Activated T-helper 1 cell treated with anti-CD3 and anti-CD28 coated beads, Interleukin-12 subunit alpha, Interleukin-12 subunit beta, Interleukin-2, Interleukin-4 antibody, amounts not matched to agents 30 ng/mL and 10 ng/mL and 1 ng/mL, durations not matched to agents 14 hours and 24 hours and 36 hours (primary cell): ENCODE results near the gene APOL4. TPM values are rescaled to one million over a fixed set of nuclear protein-coding genes. Genes with fewer than 3 reads are reported as not detected.
"Not testable (repeated sequence)": the region's sequence is repeated elsewhere in the genome, so short reads cannot be mapped to it uniquely, and the experiment has no call there.

ENCODE experiments used
- DNase-seq: peaks from one replicate; pipeline ENCODE4 v3.0.0; 2021; ENCODE audit warnings: low spot score
- H3K27ac Mint-ChIP-seq: one replicate; pipeline ENCODE4 v1.8.0; 2021; ENCODE audit warnings: mild to moderate bottlenecking, mixed read lengths
- H3K27me3 Mint-ChIP-seq: one replicate; pipeline ENCODE4 v1.8.0; 2022; ENCODE audit warnings: mild to moderate bottlenecking, moderate library complexity, mixed read lengths; ENCODE audit not compliant: insufficient read depth
- H3K36me3 Mint-ChIP-seq: one replicate; pipeline ENCODE4 v1.8.0; 2021; ENCODE audit warnings: low read depth, mixed read lengths
- H3K4me1 Mint-ChIP-seq: one replicate; pipeline ENCODE4 v1.8.0; 2021; ENCODE audit warnings: low read depth, mixed read lengths
- H3K4me3 Mint-ChIP-seq: one replicate; pipeline ENCODE4 v1.8.0; 2021; ENCODE audit warnings: mild to moderate bottlenecking, moderate library complexity, mixed read lengths
- H3K9me3 Mint-ChIP-seq: one replicate; pipeline ENCODE4 v1.8.0; 2021; ENCODE audit warnings: mixed read lengths
- intact Hi-C: fragments of 100-400 bp; cut with micrococcal nuclease; formaldehyde crosslinking; loops from one replicate; pipeline ENCODE4 v1.15.1; 2024
- total RNA-seq: library from RNA; stranded (reverse); gene quantifications from 2 replicates; pipeline ENCODE4 v1.2.3, GENCODE V29; 2022

Gene APOL4
- total RNA-seq, 1 donor from 2014 or later = 0.18 TPM

- H3K9me3 Mint-ChIP-seq = peaks cover 5% of the 10 kb centered on the region
- H3K27me3 Mint-ChIP-seq = no peaks in the 10 kb centered on the region
- DNase-seq = no peak
- H3K4me3 Mint-ChIP-seq = no peak overlapping the region
- peaks cover 79% of the 10 kb centered on the region for H3K4me1 Mint-ChIP-seq
- intact Hi-C loops = loop anchor here (10.0 kb wide), 1 partner anchor 320 kb away; the partner anchor contains the start of gene TXN2
- no peak overlapping the region for H3K27ac Mint-ChIP-seq
- peaks cover 2% of the 10 kb centered on the region for H3K36me3 Mint-ChIP-seq
These were observed 37.0 kb downstream of the APOL4 start for GRCh38 chr22:36164621-36165020.

GRCh38 chr22:36163497-36163896 is 38.1 kb downstream of the APOL4 start:
- Mint-ChIP-seq H3K27ac (no peak overlapping the region), H3K4me3 (no peak overlapping the region), H3K36me3 (peaks cover 2% of the 10 kb centered on the region), H3K4me1 (peaks cover 90% of the 10 kb centered on the region), H3K9me3 (no peaks in the 10 kb centered on the region), H3K27me3 (no peaks in the 10 kb centered on the region)
- DNase-seq = no peak
- intact Hi-C loops = loop anchor here (10.0 kb wide), 1 partner anchor 321 kb away; the partner anchor contains the start of gene TXN2

GRCh38 chr22:36162127-36163034 is 39.2 kb downstream of the APOL4 start:
- Mint-ChIP-seq H3K9me3 (no peaks in the 10 kb centered on the region), H3K4me1 (peaks cover 97% of the 10 kb centered on the region), H3K4me3 (peak overlapping the region; percentile 95), H3K27me3 (no peaks in the 10 kb centered on the region), H3K27ac (peak overlapping the region; percentile 95), H3K36me3 (peaks cover 3% of the 10 kb centered on the region)
- peak; percentile 14 for DNase-seq
- intact Hi-C loops = loop anchor here (10.0 kb wide), 1 partner anchor 322 kb away; the partner anchor contains the start of gene TXN2

GRCh38 chr22:36161793-36162126 is 39.8 kb downstream of the APOL4 start:
- H3K9me3 Mint-ChIP-seq, H3K36me3 Mint-ChIP-seq, H3K27me3 Mint-ChIP-seq: not testable (repeated sequence)
- peak; percentile 21 for DNase-seq
- Mint-ChIP-seq H3K4me3 (peak overlapping the region; percentile 95), H3K4me1 (peaks cover 97% of the 10 kb centered on the region), H3K27ac (peak overlapping the region; percentile 95)
- intact Hi-C loops = loop anchor here (10.0 kb wide), 1 partner anchor 323 kb away; the partner anchor contains the start of gene TXN2

- Mint-ChIP-seq H3K9me3 (no peaks in the 10 kb centered on the region), H3K36me3 (peaks cover 12% of the 10 kb centered on the region), H3K27ac (peak within 1 kb of the TSS; percentile 95), H3K27me3 (no peaks in the 10 kb centered on the region), H3K4me1 (peaks cover 97% of the 10 kb centered on the region), H3K4me3 (peak within 1 kb of the TSS; percentile 95)
- peak; percentile 49 for DNase-seq
- intact Hi-C loops = loop anchor here (1.0 to 10.0 kb wide), 3 partner anchors 20 to 324 kb away; partner anchors contain the start of genes APOL2 and TXN2
These were observed 41.1 kb downstream of the APOL4 start, which contains the start of gene APOL3 for GRCh38 chr22:36160499-36160942. APOL3 (minus strand) TSS chr22:36160755; CDS start chr22:36149055, 11,700 bp downstream.

GRCh38 chr22:36156515-36157419 is 44.8 kb downstream of the APOL4 start:
- H3K36me3 Mint-ChIP-seq = peaks cover 39% of the 10 kb centered on the region
- H3K4me1 Mint-ChIP-seq = peaks cover 90% of the 10 kb centered on the region
- H3K27ac Mint-ChIP-seq = peak overlapping the region; percentile 95
- DNase-seq = peak; percentile 37
- intact Hi-C loops = loop anchor here (1.0 kb wide), 1 partner anchor 10 kb away; no protein-coding TSS in a partner anchor
- peak overlapping the region; percentile 95 for H3K4me3 Mint-ChIP-seq
- H3K9me3 Mint-ChIP-seq = peaks cover 7% of the 10 kb centered on the region
- H3K27me3 Mint-ChIP-seq = no peaks in the 10 kb centered on the region

- H3K4me1 Mint-ChIP-seq = peaks cover 90% of the 10 kb centered on the region
- no peak for DNase-seq
- peaks cover 44% of the 10 kb centered on the region for H3K36me3 Mint-ChIP-seq
- peaks cover 9% of the 10 kb centered on the region for H3K9me3 Mint-ChIP-seq
- peak overlapping the region; percentile 95 for H3K27ac Mint-ChIP-seq
- intact Hi-C loops = no loop called here
- H3K27me3 Mint-ChIP-seq = no peaks in the 10 kb centered on the region
- peak overlapping the region; percentile 95 for H3K4me3 Mint-ChIP-seq
These were observed 45.5 kb downstream of the APOL4 start for GRCh38 chr22:36156119-36156514.

GRCh38 chr22:36155702-36156101 is 45.9 kb downstream of the APOL4 start:
- intact Hi-C loops = no loop called here
- H3K36me3 Mint-ChIP-seq = peaks cover 47% of the 10 kb centered on the region
- peaks cover 9% of the 10 kb centered on the region for H3K9me3 Mint-ChIP-seq
- peak overlapping the region; percentile 95 for H3K4me3 Mint-ChIP-seq
- H3K4me1 Mint-ChIP-seq = peaks cover 90% of the 10 kb centered on the region
- DNase-seq = no peak
- H3K27ac Mint-ChIP-seq = peak overlapping the region; percentile 95
- no peaks in the 10 kb centered on the region for H3K27me3 Mint-ChIP-seq

GRCh38 chr22:36154423-36154945 is 47.1 kb downstream of the APOL4 start:
- peaks cover 54% of the 10 kb centered on the region for H3K36me3 Mint-ChIP-seq
- no peak for DNase-seq
- peaks cover 9% of the 10 kb centered on the region for H3K9me3 Mint-ChIP-seq
- H3K27me3 Mint-ChIP-seq = no peaks in the 10 kb centered on the region
- H3K27ac Mint-ChIP-seq = peak overlapping the region; percentile 95
- H3K4me1 Mint-ChIP-seq = peaks cover 89% of the 10 kb centered on the region
- peak overlapping the region; percentile 45 for H3K4me3 Mint-ChIP-seq
- intact Hi-C loops = no loop called here

GRCh38 chr22:36153501-36154422 is 47.8 kb downstream of the APOL4 start:
- intact Hi-C loops = no loop called here
- H3K27ac Mint-ChIP-seq = no peak overlapping the region
- peaks cover 82% of the 10 kb centered on the region for H3K4me1 Mint-ChIP-seq
- peaks cover 9% of the 10 kb centered on the region for H3K9me3 Mint-ChIP-seq
- H3K4me3 Mint-ChIP-seq = no peak overlapping the region
- peaks cover 54% of the 10 kb centered on the region for H3K36me3 Mint-ChIP-seq
- no peak for DNase-seq
- H3K27me3 Mint-ChIP-seq = no peaks in the 10 kb centered on the region

- H3K9me3 Mint-ChIP-seq, H3K4me3 Mint-ChIP-seq, H3K27ac Mint-ChIP-seq, DNase-seq, intact Hi-C loops, H3K27me3 Mint-ChIP-seq: not testable (repeated sequence)
- peaks cover 60% of the 10 kb centered on the region for H3K36me3 Mint-ChIP-seq
- H3K4me1 Mint-ChIP-seq = peaks cover 74% of the 10 kb centered on the region
These were observed 48.8 kb downstream of the APOL4 start for GRCh38 chr22:36152821-36153220.
